ENCODE measurements around the gene TTC23.
A peak's percentile ranks its signal among the peaks of the same experiment; 100 is the strongest.

Gene TTC23

DNA sequence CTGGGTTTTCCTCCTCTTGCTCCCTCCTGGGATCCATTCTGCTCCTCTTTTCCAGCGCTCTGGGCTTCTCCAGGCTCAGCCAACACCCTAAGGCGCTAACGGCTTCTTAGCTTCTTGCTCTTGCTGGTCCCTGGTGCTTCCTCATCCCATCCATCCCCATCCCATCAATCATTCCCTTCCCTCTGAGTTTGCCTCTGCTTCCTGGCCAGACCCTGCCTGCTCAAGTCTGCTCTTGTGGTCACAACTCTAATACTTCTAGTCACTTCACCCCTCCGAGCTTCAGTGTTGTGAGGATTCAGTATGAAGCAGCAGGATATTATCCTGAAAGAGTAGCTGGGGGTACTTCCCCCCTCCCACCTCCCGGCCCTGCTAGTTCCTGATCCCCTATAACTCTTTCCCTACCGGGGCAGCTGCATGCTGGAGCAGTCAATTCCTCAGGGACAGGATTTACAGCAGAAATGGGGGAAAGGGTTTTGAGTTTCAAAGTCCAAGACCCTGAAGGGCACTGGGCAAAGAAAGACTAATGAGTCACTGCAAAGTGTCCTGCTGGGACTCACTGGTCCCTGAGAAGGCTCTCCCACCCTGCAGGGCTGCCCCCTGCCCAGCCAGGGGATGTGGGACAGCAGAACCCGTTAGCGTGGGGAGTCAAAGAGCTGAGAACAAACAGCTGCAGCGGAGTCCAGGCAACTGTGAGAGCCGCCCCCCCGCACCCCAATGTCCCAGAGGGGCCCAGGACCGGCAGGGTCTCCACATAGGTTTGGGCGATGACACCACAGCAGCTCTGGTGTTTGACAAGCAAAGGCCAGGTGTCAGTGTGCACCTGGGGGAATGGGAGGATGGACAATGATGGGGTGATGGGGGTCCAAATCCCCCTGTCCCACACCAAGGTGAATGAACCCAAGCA, 146.8 kb downstream of the TTC23 start:
- DNase-seq (ENCODE audit: low read depth): no peak

DNA sequence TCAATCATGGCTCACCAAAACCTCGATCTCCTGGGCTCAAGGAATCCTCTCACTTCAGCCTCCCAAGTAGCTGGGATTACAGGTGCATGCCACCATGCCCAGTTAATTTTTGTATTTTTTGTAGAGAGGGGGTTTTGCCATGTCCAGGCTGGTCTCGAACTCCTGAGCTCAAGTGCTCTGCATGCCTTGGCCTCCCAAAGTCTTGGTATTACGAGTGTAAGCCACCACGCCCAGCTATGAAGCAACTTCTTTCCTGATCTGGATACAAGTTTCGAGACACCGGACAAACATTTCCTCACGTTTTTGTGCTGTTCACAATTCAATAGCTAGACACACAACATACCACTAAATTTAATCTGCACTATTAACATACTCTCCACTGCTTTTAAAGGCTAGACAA, 147.9 kb downstream of the TTC23 start:
- DNase-seq (ENCODE audit: low read depth): no peak

DNA sequence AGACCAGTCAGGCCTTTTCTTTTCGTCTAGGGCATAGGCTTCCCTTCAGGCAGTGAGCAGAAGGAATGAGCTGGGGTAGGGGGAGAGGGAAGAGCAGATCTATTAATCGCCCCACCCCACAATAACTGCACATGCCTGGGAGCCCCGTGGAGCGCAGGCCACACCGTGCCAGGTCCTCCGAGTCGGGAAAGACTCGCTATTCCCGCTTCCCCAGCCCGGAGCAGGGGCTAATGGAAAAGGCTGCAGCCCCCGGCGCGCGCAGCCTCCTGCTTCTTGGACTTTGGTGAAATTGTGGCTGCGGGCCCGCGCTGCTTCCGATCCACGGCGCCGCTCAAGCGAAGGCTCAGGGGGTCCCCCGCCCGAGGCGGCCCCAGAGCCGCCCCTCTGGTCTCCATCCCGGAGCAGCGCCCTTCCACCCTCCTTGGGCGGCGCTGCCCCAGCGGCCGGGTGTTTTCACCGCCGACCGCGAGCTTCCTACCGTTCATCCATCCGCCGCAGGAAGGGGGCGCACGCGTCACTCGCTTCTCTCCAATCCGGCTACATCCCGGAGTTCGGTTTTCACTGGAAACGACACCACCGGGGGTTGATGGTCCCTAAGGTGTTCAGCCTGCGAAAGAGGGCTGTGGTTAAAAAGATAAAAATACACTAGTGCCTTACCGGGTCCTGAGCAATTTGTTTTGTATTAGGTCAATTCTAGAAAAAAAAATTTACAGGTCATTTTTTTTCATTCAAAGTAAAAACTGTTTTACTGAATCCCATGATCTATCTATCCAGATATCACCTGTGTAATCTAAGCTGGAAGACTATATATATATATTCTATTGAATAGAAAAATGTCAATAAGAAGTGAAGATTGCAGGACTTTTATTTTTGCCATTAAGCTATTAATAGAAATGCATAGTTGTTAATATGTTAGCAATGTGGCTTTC, 148.9 kb downstream of the TTC23 start:
- peak; percentile 30 for DNase-seq (ENCODE audit: low read depth)

DNA sequence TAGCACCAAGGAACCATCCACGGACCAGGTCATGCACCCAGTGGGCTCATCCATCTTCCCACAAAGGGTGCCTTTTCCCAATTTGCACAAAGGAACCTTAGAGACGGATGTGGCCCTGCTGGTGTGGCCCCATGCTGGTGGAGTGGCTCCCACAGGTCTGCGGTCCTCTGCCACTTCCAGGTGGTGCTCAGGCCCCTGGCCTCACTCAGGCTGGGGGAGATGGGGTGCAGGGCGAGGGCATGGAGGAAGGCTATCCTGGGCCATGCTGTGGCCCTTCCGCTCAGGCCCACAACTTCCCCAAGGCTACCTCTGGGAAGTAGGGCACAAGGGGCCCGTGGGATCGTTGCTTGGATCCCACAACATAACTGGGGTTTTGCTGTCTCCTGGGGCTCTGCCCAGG, 149.7 kb downstream of the TTC23 start:
- no peak for DNase-seq (ENCODE audit: low read depth)

DNA sequence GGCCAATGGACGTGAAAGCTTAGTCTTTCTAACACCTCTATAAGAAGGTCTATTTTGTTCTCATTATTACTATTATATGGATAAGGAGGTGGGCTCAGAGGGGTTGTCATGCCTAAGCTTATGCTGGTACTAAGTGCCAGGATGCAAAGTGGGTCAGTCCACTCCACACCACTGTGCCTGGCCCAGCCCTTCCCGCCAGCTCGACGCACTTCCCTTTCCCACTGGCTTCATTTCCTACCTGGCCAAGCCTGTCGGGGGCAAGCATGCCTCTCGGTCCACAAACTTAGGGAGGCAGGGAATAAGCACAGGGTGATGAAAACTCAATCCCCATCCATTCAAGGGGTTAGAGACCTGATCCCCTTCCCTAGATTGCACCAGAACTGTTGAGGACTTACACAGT, 150.4 kb downstream of the TTC23 start:
- DNase-seq (ENCODE audit: low read depth): no peak

DNA sequence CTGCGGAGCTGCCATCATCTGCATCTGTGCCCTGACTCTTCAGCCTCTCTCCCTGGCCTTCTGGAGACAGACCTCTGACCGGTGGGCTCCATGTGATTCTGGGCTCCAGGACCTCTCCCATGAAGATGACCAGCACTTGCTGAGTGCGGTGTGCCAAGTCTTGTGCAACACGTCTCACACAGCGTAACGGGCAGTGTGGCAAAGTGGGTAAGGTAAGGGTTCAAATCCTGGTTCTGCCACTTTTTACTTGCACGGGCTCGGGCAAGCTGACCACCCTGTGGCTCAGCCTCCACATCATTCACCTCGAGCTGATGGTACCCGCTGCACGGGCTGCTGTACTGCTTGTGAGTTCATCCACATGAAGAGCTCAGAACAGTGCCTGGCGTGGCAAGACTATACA, 151.0 kb downstream of the TTC23 start:
- DNase-seq (ENCODE audit: low read depth): no peak

DNA sequence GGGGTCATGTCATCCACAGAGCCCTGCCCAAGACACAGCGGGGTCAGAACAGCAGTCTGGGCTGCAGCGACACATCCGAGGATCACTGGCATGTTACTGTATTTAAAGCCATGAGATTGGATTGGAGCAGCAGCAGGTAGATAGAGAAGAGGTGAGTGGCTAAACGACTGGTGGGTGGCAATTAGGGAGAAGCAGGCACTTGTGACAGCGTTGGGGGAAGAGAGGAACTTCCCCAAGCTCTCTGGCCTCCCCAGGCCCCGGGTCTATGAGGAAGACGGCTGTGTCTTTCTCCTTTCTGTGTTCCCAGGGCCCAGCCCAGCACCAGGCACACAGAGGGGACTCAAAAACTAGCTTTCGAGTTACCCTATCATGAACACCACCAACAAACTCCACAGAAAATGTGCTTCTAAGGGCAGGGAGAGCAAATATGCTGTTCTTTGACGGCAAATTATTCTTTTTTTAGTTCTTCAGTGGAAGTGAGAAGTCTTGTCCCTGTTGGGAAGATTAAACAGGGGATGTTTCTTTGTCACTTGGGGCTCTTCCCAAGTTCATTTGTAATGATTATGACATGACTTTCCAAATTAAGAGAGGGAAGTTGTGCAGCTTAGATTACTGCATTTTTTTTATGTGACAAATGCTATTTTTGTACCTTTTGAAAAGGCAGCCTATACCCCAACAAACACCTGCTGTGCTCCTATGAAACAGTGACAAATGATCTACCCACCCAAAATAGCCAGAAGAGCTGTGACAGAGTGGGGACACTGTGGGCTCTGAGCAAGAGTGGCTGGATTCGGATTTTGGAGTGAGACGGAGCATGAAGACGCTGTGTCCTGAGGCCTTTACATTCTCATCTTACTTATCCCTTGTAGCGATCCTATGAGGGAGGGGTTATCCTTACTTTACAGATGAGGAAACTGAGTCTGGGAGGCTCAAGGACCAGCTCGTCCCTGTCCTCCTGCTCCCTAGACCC, 151.7 kb downstream of the TTC23 start:
- no peak for DNase-seq (ENCODE audit: low read depth)

DNA sequence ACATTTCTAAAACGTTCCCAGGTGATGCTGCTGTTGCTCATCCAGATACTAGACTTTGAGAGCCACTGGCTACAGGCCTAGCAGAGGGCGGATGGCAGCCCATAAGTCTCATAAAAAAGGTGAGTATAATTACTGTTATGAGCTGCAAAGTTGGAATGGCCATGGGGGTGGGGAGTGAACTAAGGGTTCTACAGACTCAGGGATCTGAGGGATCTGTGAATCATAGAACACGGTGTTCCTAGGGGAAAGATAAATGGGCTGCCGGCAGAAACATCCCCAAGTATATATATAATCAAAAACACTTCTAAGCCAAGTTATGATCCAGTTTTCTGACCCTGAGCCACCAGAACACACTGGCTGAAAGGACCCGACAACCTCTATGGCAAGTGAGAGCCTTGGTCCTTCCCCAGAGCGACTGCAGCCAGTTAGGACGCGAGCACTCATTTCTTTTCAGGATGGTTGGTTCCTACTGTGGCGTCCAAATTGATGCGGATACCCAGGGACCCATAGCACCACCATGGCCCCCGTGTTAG, 152.4 kb downstream of the TTC23 start:
- DNase-seq (ENCODE audit: low read depth): no peak

DNA sequence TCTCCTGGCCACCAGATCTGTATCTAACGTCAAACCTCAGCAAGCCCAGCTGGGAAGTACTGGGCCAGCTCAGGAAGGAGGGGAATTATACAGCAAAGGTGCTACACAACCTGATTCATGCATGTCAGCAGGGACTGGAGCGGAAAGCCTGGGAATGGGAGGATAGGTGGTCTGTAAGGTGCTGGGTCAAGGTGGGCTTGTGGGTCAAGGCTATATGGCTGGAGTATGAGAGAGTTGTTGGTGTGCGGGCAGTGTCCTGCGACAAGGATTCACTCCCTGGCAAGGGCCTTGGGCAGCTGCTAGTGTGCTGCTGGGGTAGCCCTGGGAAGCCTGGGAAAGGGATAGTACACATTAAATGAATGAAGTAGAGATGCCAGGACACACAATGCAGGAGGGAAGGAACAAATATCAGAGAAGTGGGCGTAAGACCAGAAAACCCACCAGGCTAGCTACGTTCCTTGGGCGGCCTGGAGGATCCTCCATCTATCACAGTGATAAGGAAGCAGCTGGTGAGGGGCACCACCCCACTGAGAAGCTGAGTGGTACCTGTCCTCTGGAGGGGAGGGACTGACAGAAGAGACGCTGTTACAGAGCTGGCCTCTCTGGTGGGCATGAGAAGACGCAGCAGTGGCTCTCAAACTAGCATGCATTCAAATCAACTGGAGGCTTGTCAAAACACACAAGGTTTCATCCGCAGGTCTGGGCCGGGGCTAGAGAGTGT, 153.0 kb downstream of the TTC23 start:
- DNase-seq (ENCODE audit: low read depth): no peak

DNA sequence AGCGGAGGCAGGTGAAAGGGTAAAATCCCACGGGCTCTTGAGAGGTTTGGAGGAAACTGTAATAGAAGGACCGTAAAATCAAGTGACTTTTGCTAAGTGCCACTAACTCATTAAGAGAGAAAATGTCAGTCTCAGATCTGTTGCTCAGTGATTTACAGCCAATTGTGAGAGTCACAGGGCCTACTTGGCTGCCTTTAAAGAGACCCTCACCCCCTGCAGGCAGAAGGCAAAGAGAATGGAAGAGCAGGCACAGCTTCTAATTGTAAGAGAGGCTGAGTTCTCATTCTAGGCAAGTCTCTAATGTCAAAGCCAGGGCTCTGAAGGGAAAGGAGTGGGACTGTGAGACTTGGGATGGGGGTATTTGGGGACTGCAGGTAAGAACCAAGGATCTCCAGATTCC, 153.8 kb downstream of the TTC23 start:
- no peak for DNase-seq (ENCODE audit: low read depth)

DNA sequence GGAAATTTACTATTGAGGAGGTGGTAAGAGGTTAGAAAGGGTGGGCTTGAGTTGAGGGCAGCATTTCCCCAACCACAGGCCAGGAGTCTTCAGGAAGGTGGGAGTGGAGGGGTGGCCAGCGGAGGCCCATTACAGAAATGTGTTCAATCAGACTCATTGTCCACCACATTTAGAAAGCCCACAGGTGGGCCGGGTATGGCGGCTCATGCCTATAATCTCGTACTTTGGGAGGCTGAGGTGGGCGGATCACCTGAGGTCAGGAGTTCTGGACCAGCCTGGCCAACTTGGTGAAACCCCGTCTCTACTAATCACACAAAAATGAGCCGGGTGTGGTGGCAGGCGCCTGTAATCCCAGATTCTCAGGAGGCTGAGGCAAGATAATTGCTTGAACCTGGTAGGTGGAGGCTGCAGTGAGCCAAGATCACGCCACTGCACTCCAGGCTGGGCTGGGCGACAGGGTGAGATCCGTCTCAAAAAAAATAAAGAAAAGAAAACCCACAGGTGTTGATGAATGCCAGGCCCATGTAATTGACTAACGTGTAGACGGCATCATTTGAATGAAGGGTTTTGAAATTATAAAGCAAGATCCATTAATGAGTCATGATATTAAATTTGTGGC, 156.7 kb downstream of the TTC23 start:
- DNase-seq (ENCODE audit: low read depth): no peak

DNA sequence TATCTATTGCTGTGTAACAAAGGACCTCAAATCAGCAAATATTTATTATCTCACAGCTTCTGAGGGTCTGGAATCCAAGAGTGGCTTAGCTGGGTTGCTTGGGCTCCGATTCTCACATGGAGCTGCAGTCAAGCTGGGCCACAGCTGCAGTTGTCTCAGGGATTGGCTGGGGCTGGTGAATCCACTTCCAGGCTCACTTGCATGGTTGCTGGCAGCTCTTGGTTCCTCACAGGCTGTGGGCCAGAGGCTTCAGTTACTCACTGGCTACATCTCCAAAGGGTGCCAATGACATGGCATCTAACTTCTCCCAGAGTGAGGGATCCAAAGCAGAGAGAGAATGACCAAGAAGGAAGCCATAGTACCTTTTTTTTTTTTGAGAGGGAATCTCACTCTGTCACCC, 158.4 kb downstream of the TTC23 start:
- no peak for DNase-seq (ENCODE audit: low read depth)

DNA sequence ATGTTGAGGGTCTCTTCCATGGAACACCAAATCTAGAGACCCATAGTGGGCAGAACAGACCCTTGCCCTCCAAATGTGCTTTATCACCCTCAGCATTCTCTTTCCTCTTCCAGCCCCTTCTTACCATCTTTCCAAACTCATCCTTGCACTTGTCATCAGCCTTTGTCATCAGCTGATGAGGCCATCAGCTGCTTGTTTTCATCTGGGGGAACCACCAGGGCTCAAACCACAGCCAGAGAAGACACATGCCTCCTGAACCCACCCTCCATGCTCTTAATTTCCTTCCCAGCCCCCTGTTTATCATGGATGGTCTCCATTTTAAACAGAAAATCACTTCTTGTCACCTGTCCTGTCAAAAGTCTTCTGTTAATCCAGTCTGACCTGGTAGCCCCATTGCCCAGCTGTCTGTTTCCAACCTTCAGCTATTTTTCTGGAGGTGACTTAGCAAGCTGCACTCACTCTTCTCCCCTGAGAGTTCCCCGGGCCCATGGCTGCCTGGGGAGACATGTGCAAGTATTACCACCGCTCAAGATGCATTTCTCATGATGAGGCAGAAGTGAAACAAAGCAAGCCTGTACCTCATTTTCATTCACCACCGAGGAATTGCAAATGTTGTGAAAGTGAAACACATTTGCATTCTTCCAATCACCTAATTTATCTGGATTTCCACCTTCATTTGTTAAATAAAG, 159.2 kb downstream of the TTC23 start:
- DNase-seq (ENCODE audit: low read depth): no peak

DNA sequence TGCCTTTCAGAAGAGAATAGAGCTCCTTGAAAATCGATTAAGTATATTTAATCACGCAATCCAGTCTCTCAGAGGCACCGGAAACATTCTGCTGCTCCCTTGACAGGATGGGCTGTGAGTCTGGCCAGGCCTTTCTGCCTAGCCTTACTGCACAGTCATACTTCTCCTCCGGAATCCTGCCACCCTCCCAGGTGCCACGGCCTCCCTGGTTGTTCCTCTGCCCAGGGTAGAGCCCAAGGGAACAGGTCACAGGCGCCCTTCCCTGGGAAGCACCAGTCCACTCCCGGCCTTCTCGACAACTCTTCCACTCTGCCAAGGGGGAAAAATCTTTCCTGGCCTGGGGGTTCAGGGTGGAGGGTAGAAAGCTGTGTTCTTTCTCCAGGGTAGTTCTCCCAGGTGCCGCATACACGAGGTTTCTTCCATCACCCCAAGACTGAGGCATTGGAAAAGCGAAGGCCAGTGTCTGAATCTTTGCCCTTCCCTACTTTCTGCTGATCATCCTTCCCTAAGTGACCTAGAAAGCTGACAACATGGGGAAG, 161.9 kb downstream of the TTC23 start:
- no peak for DNase-seq (ENCODE audit: low read depth)

DNA sequence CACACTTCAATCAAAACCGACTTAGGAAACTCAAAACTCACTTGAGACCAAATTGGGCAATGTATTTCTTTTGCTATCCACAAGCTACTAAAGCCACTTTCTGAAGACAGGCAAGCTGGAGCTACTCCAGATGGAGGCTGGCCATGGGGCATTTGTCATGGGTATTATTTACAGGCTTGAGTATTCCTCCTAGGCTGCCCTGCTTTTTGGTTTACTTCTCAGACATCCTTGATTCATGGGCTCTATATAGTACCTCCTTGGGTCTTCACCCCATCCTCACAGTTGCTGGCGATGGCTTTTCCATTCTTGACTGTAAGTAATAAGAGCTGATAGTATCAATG, 163.1 kb downstream of the TTC23 start:
- DNase-seq (ENCODE audit: low read depth): no peak

Measured in fibroblast of the conjunctiva (primary cell).